NK-92 (cell line): ENCODE data around the gene RCAN1.

Experiments used
- DNase-seq: peaks from one replicate; lab custom pipeline; 2025; ENCODE audit not compliant: unreplicated experiment; lab: John Stamatoyannopoulos, UW

RCAN1 gene

GRCh38 chr21:34544032-34544496 is 70.8 kb downstream of the RCAN1 start:
- no peak for DNase-seq

DNA sequence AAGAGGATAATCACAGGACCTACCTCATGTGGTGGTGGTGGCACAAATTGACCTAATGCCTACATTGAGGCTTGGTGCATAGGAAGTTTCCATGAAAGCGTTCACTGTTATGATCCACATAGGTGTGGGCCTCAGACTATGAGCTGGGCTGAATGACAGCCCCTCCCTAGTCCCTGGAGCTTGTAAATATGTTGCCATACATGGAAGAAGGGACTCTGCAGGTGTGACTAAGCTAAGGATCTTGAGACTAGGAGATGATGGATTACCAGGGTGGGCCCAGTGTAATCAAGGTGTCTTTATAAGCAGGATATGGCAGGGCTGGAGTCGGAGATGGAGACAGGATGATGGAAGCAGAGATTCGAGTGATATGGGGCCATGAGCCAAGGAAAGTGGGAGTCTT is 71.9 kb downstream of the RCAN1 start:
- no peak for DNase-seq

DNA sequence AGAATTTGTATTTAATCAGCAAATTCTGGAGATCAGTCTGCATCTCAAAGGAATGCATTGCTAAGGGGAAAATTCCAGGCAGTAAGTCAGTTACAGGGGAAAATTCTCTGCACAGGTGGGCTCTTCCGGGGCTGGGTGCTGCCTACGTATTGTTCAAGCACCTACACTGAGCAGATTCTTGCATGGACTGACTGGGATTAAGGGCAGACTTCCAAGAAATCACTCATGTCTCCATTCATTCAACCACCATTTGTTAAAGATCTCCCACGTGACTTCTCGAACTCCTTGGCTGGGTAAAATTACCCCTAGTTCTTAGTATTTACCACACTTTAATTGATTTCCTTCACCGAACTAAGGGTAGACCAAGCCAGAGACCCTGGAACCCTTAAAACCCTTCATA is 74.7 kb downstream of the RCAN1 start:
- DNase-seq: no peak

DNA sequence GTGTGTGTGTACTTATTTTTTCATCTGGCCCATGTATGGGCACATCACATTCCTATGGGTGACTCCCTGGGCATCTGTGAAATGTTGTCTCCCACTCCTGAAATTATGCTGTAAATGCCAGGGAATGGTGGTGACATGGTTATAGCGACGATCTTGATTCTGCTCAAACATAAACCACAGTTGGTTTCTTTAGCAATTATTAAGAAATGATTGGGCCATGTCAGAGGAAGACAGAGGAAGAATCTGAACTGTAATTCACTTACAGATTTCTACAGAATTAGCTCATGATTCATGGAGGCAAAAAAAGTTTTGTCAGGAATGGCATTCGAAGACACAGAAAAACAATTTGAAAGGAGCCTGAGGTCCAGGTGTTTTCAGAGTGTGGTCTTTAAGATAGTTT is 77.1 kb downstream of the RCAN1 start:
- DNase-seq: no peak

DNA sequence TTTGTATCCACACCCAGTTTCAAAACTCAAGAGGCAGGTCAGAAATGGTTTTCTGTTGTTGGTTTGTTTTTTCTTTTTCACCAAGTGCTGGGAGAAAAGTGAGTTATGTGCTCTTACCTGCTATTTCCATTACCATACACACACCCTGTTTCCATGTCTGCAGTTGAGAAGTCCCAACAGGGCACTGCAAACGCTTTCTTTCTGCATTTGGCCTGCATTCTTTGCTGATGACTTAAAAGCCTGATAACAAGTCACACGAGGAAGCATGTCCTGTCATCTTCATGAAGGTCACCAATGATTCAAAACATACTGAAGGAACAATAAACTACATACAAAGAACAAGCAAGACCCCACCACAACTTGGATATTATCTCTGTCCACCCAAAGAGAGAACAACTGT is 78.1 kb downstream of the RCAN1 start:
- no peak for DNase-seq

DNA sequence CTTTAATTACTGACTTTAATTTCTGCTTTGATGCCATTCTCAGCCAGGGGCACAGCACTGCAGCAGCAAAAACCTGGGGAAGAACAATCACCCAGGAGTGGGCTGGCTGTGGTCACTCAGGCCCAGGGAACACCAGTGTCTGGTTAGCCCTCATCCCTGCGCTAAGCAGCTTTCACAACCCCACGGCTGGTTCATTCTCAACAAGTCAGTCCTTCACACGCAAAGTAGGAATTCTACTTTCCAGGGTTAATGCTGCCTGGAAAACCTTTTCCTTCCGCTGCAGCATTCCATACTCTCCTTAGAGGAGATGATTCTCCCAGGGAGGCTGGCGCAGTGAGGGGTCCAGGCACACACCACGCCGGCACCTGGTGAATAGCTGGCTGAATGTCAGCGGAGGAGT is 78.6 kb downstream of the RCAN1 start:
- DNase-seq: no peak

DNA sequence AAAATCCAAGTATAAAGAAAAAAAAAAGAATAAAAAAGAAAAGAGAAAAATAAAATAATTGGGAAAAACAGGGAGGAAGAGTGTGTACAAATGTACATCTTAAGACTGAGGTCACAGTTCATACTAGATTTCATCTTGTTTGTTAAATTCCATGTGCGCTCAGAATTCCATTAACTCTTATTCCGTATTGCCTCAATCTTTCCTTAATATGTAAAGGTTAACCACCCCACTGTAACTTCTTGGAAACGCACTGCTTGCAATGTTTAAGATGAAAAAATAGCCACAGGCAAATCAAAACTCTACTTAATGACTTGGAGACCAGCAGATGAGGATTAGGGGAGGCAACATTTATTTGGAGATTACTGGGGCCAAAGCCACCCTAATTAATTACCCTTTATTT is 79.0 kb downstream of the RCAN1 start:
- DNase-seq: no peak

DNA sequence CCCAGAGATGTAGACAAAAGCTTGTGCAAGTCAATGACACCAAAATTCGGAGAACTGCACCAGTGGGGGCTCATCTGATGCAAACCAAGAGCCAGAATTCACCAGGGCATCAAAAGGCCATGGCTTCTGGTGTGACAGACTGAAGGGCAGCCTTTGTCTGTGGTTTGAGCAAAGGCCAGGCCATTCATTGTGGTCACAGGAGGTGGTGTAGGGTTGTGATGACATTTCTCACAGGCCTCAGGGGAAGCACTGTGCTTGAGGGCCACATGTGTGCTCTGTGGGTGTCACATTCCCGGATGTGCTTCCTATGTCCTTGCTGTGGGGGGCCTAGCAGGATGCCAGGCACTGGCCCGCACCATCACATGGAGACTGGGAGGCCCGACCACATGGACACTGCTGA is 80.4 kb downstream of the RCAN1 start:
- no peak for DNase-seq

DNA sequence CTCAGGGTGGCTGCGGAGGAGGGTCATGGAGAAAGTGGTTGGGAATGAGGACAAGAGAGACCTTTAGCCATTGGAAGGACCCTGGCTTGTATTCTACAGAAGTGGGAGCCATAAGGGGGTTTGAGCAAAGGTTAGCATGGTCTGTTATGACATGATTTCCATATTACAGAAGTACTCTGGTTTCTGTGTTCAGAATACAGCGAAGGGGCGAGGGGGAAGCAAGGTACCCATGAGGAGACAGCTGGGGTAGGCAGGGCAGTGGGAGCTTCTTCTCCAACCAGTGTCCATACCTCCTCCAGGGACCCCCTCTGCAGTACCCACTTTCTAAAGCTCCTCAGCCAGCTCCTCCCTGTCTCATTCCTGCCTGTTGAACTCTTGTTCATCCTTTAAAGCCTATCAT is 81.0 kb downstream of the RCAN1 start:
- DNase-seq: no peak

DNA sequence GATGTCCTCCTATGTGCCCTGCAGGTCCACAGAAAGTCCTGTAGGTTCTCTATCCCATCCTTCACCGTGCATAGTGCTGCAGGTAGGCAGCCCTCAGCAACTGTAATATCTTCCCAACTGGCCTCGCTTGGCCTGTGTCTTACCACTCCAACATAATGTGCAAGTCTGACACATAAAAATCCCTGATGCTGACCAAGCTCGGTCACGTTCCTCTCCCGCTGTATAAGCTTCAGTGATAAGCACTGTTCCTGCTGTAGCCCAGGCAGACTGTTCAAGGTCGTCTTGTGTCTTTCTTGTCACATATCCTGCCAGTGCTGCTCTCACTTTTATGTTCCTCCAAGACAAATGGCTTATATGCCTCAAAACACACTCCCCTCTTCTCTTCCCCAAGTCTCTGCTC is 83.5 kb downstream of the RCAN1 start:
- no peak for DNase-seq

GRCh38 chr21:34530261-34530660 is 84.7 kb downstream of the RCAN1 start:
- DNase-seq: no peak

DNA sequence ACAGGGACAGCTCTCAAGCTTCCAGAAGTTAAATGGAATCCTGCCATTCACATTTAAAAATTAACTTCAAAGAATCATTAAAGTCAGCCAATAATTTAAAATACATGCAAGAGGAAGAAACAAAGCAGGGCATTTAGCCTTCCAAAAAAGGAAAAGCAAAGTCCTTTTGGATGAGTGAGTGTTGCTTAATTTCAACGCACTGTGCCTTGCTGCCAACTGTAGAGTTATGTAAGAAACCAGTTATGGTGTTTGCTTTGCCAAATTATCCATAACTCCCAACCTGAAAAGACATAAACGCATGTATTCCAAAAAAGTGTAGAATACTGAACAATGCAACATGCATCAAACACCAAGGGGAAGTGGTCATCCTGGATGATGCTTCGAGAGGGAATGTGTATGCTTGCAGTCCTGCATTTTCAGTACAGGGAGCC is 86.8 kb downstream of the RCAN1 start:
- no peak for DNase-seq

GRCh38 chr21:34526618-34527290 is 88.2 kb downstream of the RCAN1 start:
- no peak for DNase-seq

DNA sequence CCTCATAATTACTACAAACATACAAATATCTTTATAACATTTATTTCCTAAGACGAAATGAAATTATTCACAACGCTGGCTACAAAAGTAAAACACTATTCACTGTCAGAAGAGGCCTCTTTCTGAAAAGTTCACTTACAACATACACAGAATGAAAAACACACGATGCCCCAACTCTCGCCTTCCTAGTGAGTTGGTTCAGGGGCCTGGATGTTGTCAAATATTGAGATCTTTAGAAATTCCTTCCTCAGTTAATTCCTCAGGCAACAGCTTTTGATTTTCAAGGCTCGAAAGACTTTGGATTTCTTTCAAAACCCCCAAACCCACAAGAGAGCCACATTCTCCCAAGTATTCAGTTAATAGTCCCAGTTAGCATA is 88.7 kb downstream of the RCAN1 start:
- DNase-seq: no peak

GRCh38 chr21:34524646-34525601 is 90.0 kb downstream of the RCAN1 start:
- DNase-seq: no peak

GRCh38 chr21:34523019-34523555 is 91.8 kb downstream of the RCAN1 start:
- DNase-seq: no peak

DNA sequence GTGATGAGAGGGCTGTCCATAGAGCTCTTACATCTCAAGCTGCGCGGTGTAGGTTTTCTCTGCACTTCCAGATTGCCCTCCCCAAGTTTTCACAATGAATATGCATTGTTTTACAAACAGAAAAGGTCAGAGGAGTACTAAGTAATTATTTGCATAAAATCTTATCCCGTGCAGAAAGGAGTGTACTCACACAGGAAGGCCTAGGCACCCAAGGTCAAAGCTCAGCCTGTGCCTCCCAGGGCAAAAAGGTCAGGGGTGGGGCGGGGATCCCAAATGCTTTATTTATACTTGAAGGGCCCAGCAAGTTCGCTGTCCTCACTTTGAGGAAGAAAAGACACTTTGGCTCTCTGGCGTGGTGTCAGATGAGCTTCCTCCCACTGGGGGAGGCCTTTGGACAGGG is 92.6 kb downstream of the RCAN1 start:
- DNase-seq: no peak

- no peak for DNase-seq
Measured at GRCh38 chr21:34521561-34521960, 93.4 kb downstream of the RCAN1 start.

GRCh38 chr21:34520764-34521508 is 94.0 kb downstream of the RCAN1 start:
- DNase-seq: no peak

DNA sequence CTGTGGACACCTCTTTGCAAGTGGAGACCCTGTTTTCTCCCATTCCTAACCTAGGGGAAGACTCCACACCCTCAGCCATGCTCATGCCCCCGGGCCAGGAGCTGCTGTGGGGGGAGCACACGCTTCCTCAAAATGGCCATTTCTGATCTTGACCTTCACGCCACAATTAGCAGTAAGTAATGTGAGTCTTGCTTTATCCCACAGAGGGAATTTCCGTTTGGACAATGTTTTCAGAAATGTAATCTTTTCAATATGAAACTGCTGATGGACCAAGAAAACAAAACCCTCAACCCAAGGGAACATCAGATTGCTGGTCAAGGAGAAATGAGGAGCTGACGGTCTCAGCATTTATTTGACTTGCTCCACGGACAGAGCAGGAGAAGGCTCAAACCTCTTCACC is 94.6 kb downstream of the RCAN1 start:
- no peak for DNase-seq

DNA sequence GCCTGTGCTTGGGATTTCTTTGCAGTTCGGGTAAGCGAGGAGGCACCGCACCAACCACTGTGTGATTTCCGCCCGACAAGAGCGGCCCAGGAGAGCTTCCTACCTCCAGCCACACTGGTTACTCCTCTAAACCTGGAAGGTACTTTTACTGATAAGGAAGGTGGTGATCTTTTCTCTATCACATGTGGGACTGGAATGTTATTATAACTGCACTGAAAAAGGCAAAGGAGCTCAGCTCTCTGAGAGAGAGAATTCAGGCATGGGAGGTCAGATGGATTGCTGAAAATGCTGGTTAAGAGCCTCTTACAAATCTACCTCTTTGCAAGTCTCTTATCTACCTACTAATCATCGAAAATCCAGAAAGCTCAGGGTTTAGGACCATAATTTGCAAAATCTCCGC is 95.2 kb downstream of the RCAN1 start:
- DNase-seq: no peak
